ENCODE results near the gene MT1B. TPM values are rescaled to one million over a fixed set of nuclear protein-coding genes. Genes with fewer than 3 reads are reported as not detected.

The MT1B gene
- total and polyA plus RNA-seq, 2 of the 13 experiments (the other 11 are each of a cell fraction or from before 2014, with no cell fraction given): 0.89 TPM; not detected in 1

- TF ChIP-seq PRDM10 (CRISPR knock-in tag; IDR thresholded peaks at IDR 0.05; ENCODE audit: low read depth) (no peak), ZKSCAN8 (CRISPR knock-in tag; IDR thresholded peaks at IDR 0.05; ENCODE audit: borderline replicate concordance) (no peak), SMC3 (IDR thresholded peaks at IDR 0.05; ENCODE audit: low read length) (no peak), FOXK2 (IDR thresholded peaks at IDR 0.05) (no peak), MEIS1 (CRISPR knock-in tag; IDR thresholded peaks at IDR 0.05; ENCODE audit: borderline replicate concordance) (0 out of 2 replicates have a peak, but pooled peaks have one; percentile 13), PHF20 (CRISPR knock-in tag; IDR thresholded peaks at IDR 0.05) (no peak), TEAD3 (CRISPR knock-in tag; optimal IDR thresholded peaks at IDR 0.05; ENCODE audit: borderline replicate concordance) (peak; percentile 4), MED8 (CRISPR knock-in tag; IDR thresholded peaks at IDR 0.05; ENCODE audit: insufficient replicate concordance) (no peak), NFYC (CRISPR knock-in tag; IDR thresholded peaks at IDR 0.05) (no peak), ATF4 (CRISPR knock-in tag; IDR thresholded peaks at IDR 0.05) (no peak), ATF7-NPFF (CRISPR knock-in tag; IDR thresholded peaks at IDR 0.05; ENCODE audit: low read depth) (no peak), ZNF292 (CRISPR knock-in tag; IDR thresholded peaks at IDR 0.05; ENCODE audit: borderline replicate concordance, low read depth) (peak; percentile 34; the same call in 1 of the 2 replicates), HMGXB3 (CRISPR knock-in tag; IDR thresholded peaks at IDR 0.05; ENCODE audit: borderline replicate concordance) (0 out of 2 replicates have a peak, but pooled peaks have one; percentile 11), ZSCAN20 (CRISPR knock-in tag; IDR thresholded peaks at IDR 0.05; ENCODE audit: borderline replicate concordance) (peak; percentile 77), PATZ1 (CRISPR knock-in tag; IDR thresholded peaks at IDR 0.05) (0 out of 2 replicates have a peak, but pooled peaks have one; percentile 21), HES4 (CRISPR knock-in tag; IDR thresholded peaks at IDR 0.05; ENCODE audit: borderline replicate concordance) (no peak), FOXA1 (IDR thresholded peaks at IDR 0.05) (no peak), FOXA1 (CRISPR knock-in tag; IDR thresholded peaks at IDR 0.05) (no peak), JDP2 (CRISPR knock-in tag; IDR thresholded peaks at IDR 0.05; ENCODE audit: borderline replicate concordance) (no peak)
Measured at GRCh38 chr16:56609463-56609921, 42.2 kb upstream of the MT1B start (continued).
